ENCODE data around the gene MEIOSIN.

Gene MEIOSIN

DNA sequence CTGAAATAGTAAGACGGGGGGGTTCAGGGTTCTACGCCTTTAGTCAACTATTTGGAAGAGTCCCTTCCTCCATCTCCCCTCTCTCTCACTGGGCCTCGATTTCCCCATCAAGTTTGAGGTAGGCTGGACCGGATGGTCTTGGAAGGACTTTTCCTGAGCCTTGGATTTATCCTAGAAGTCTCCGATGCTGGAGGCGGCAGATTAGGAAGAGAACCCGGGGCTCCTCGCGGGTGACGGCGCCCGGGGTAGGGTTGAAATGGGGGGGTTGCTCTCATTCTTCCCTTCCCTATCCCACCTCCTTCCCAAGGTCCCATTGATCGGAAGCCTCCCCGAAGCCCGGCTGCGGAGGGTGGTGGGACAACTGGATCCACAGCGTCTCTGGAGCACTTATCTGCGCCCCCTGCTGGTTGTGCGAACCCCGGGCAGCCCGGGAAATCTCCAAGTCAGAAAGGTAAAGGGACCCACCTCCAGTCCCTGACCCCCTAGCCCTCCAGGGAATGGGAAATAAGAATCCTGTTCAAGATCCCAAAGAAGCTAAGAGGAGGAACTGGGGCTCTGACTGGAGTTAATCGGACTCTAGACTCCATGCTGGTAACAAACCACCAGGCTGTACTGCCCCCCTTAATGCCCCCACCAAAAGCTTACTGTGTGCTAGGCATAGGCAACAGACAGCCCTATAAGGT, 40.0 kb upstream of the MEIOSIN start:
- POLR2A ChIA-PET = interaction anchor here (1.0 to 1.4 kb wide), 3 partner anchors 13 to 18 kb away, joined by 3 to 9 read pairs (median 4); no protein-coding TSS in a partner anchor
- DNase-seq (ENCODE audit: extremely low spot score) = peak; percentile 73
- TF ChIP-seq, protein P1, sequence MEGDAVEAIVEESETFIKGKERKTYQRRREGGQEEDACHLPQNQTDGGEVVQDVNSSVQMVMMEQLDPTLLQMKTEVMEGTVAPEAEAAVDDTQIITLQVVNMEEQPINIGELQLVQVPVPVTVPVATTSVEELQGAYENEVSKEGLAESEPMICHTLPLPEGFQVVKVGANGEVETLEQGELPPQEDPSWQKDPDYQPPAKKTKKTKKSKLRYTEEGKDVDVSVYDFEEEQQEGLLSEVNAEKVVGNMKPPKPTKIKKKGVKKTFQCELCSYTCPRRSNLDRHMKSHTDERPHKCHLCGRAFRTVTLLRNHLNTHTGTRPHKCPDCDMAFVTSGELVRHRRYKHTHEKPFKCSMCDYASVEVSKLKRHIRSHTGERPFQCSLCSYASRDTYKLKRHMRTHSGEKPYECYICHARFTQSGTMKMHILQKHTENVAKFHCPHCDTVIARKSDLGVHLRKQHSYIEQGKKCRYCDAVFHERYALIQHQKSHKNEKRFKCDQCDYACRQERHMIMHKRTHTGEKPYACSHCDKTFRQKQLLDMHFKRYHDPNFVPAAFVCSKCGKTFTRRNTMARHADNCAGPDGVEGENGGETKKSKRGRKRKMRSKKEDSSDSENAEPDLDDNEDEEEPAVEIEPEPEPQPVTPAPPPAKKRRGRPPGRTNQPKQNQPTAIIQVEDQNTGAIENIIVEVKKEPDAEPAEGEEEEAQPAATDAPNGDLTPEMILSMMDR (IDR thresholded peaks at IDR 0.05; ENCODE audit: control extremely low read depth, extremely low read depth, low read depth, missing control alignments) = peak; percentile 93
- CTCF ChIA-PET = interaction anchor here (0.6 to 6.0 kb wide), 32 partner anchors 13 to 279 kb away, joined by 3 to 100 read pairs (median 4); partner anchors contain the start of genes EML2, FBXO46, OPA3 and SIX5

DNA sequence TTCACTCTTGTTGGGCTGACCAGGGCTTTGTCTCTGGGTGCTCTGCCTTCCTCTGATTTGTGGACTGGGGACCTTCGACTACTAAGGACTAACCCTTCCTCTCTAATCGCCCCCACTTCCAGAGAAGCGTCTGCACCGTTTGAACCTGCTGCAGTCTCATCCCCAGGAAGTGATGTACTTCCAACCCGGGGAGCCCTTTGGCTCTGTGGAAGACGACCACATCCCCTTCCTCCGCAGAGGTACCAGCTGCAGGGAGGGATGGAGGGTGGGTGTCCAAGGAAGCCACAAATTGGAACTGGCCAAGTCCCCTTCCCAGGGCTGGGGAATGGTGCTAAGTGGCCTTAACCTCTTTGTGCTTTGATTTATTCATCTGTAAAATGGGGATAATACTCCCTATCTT, 31.6 kb upstream of the MEIOSIN start:
- ChIA-PET CTCF (interaction anchor here (10.9 kb wide), 1 partner anchor 9 kb away, joined by 96 read pairs; the partner anchor contains the start of genes QPCTL and SNRPD2), POLR2A (interaction anchor here (0.7 kb wide), 1 partner anchor 8 kb away, joined by 8 read pairs; no protein-coding TSS in a partner anchor)
- TF ChIP-seq, protein P1 (IDR thresholded peaks at IDR 0.05; ENCODE audit: control extremely low read depth, extremely low read depth, low read depth, missing control alignments) = no peak
- no peak for DNase-seq (ENCODE audit: extremely low spot score)

DNA sequence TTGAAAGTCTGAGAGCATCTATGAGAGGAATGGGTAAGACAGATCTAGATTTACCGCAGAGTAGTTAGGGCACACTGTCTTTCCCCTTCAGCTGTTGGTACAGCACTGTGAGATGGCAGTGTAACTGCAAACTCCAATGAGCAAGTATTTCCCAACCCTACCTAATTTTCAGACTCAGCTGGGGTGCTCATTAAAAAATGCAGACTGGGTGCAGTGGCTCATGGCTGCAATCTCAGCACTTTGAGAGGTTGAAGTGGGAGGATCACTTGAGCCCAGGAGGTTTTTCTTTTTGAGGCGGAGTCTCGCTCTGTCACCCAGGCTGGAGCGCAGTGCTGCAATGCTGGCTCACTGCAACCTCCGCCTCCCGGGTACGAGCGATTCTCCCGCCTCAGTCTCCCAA, 28.1 kb upstream of the MEIOSIN start:
- no peak for DNase-seq (ENCODE audit: extremely low spot score)
- POLR2A ChIA-PET = interaction anchor here (3.0 kb wide), 1 partner anchor 13 kb away, joined by 9 read pairs; the partner anchor contains the start of genes QPCTL and SNRPD2
- TF ChIP-seq, protein P1 (IDR thresholded peaks at IDR 0.05; ENCODE audit: control extremely low read depth, extremely low read depth, low read depth, missing control alignments) = no peak
- CTCF ChIA-PET = interaction anchor here (1.3 to 10.9 kb wide), 4 partner anchors 11 to 64 kb away, joined by 3 to 96 read pairs (median 13); partner anchors contain the start of genes QPCTL, SIX5 and SNRPD2

DNA sequence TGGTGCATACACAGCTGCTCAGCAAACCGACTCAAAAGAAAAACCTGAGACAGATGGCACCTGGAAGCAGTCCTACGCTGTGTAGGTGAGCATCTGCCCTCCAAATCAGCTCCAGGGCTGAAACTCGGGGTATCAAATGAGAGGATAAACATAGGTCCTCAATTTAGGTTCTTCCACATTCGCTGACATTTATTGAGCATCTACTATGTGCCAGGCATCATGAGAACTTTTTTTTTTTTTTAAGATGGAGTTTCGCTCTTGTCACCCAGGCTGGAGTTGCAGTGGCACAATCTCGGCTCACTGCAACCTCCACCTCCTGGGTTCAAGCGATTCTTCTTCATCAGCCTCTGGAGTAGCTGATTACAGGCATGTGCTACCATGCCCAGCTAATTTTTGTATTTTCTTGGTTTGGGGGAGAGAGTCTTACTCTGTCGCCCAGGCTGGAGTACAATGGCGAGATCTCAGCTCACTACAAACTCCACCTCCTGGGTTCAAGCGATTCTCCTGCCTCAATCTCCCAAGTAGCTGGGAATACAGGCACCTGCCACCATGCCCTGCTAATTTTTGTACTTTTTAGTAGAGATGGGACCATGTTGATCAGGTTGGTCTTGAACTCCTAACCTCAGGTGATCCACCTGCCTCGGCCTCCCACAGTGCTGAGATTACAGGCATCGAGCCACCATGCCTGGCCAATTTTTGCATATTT, 27.4 kb upstream of the MEIOSIN start:
- DNase-seq (ENCODE audit: extremely low spot score) = no peak
- POLR2A ChIA-PET = interaction anchor here (0.7 to 3.0 kb wide), 2 partner anchors 10 to 14 kb away, joined by 4 to 9 read pairs; partner anchors contain the start of genes QPCTL and SNRPD2
- CTCF ChIA-PET = interaction anchor here (1.3 to 10.9 kb wide), 4 partner anchors 10 to 64 kb away, joined by 3 to 96 read pairs (median 13); partner anchors contain the start of genes QPCTL, SIX5 and SNRPD2
- TF ChIP-seq, protein P1 (IDR thresholded peaks at IDR 0.05; ENCODE audit: control extremely low read depth, extremely low read depth, low read depth, missing control alignments) = no peak

DNA sequence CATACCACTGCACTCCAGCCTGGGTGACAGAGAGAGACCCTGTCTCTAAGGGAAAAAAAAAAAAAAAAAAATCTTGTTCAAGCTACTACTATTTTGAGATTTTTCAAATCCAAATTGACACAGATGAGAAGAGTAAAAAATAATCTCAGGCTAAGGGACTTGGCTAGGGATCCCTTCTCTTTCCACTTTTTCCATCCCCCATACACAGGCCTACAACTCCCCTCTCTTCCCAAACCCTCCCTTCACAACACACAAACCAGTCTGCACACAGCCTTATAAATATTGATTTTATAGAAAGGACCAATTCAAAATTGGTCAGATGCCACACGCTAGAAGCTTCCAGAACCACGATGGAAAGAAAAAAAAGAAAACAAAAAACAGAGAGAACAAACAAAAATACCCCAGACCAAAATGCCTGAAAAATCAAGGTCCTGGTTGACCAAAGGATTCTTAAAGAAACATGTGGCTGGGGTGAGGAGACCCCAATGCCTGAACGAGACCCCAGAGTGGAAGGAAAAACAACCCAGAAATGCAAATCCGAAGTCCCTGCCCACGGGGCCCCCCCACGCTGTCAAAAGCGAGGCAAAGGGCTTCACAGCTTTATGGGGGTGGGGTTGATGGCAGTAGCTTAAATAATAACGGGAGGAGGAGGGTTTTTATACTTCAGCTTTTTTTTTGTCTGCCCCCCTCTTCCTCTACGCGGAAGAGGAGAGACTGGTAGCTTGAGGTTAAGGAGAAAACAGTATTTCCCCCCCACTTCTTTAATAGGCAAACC, 22.7 kb upstream of the MEIOSIN start:
- no peak for DNase-seq (ENCODE audit: extremely low spot score)
- CTCF ChIA-PET = interaction anchor here (0.7 to 10.9 kb wide), 5 partner anchors 14 to 225 kb away, joined by 3 to 96 read pairs (median 3); partner anchors contain the start of genes FBXO46, QPCTL, SIX5 and SNRPD2
- POLR2A ChIA-PET = interaction anchor here (0.6 to 1.9 kb wide), 4 partner anchors 12 to 69 kb away, joined by 3 to 5 read pairs (median 4); partner anchors contain the start of gene QPCTL
- TF ChIP-seq, protein P1 (IDR thresholded peaks at IDR 0.05; ENCODE audit: control extremely low read depth, extremely low read depth, low read depth, missing control alignments) = no peak
